ENCODE data around the gene BMPR2.
"Not testable (repeated sequence)": the region's sequence is repeated elsewhere in the genome, so short reads cannot be mapped to it uniquely, and the experiment has no call there.

The BMPR2 gene

GRCh38 chr2:202386495-202386894, 10.4 kb downstream of the BMPR2 start:
- not testable (repeated sequence) for DNase-seq

DNA sequence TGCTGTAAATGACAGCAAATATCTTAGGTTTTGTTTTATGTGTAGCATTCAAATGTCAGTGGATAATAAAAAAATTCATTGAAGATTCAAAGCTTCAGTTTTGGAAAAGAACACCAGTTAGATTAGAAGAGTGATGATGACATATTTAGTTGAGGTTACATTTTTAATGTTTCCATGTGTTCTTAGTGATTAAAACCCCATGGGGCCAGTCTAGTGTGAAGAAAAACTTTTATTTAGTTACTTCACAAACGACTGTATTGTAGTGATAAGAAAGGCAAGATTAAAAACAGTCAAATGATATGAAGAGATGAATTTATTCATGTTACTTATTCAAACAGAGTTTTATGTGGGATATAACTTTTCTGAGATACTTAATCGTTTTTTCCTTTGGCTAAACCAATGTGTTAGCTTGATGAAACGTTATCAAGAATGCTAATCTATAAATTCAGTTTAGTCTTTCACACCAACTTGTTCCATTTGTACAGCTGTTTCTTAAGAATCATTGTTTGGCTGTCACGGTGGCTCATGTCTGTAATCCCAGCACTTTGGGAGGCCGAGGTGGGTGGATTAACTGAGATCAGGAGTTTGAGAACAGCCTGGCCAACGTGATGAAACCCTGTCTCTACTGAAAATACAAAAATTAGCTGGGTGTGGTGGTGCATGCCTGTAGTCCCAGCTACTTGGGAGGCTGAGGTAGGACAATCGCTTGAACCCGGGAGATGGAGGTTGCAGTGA, 11.6 kb downstream of the BMPR2 start:
- DNase-seq, result no peak

GRCh38 chr2:202400941-202401340, 24.8 kb downstream of the BMPR2 start:
- no peak for DNase-seq

GRCh38 chr2:202405798-202406197, 29.7 kb downstream of the BMPR2 start:
- DNase-seq, result no peak

DNA sequence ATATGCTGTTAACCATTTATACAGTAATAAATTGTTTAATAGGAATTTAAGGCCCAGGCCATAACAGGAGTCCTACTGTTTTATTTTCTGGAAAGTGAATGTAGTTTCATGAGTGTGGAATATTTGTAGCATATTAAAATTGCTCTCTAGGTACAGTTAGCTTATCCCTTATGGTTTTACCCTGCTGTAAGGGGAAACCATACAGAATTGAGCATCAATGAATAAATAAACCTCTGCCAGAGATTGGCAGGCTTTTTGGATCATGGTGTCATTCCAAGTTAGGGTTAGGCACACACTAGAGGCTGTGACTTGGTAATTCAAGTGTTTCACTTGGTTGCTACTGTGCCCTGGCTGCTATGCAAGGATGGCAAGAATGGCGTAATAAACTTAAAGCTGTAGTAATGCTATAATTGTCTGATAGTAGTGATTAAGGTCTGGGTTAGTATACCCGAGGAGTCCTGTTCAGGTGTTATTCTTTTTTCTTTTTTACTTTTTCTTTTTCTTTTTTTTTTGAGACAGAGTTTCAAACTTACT, 30.4 kb downstream of the BMPR2 start:
- no peak for DNase-seq

GRCh38 chr2:202408546-202409140, 32.5 kb downstream of the BMPR2 start:
- no peak for DNase-seq

DNA sequence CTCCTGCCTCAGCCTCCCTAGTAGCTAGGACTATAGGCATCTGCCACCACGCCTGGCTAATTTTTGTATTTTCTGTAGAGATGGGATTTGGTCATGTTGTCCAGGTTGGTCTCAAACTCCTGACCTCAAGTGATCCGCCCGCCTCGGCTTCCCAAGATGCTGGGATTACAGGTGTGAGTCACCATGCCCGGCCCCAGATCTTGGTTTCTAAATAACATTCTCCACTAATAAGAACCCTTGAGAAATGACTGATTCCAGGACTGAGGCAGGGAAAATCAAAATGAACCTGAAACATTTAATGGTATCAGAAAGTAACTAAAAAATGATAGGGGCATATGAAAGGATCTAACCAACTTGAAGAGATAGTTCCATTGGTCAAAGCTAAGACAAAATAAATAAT, 34.0 kb downstream of the BMPR2 start:
- DNase-seq, result no peak

DNA sequence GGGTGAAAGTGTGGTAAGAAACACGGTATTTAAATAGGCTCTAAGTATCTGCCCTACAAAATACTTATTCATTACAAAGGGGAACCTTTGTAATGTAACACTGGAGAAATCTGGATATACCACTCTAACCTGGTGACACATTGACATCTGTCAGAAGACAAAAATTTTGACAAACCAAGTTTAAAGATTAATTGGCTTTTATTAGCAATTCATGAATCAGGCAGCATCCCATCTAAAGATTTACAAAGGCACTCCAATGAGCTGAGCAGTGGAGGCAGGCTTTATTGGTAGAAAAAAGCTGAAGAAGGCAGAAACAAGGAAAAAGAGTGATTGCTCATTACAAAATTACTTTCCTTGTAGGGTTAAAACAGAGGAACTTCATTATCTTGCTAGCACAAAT, 35.0 kb downstream of the BMPR2 start:
- no peak for DNase-seq

DNA sequence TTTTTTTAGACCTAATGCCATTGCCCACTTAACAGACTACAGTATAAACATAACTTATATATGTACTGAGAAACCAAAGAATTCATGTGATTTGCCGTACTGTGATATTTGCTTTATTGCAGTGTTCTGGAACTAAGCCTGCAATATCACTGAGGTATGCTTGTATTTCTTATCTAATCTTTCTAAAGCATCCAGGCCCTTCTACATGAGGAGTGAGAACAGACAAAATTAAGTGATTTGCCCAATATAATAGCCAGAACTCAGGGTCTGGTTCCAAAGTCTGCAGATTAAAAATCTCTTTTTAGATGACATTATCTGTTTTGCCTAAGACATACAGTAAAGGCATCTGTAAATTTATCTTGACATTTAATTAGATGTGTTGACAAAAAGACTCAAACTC, 41.9 kb downstream of the BMPR2 start:
- no peak for DNase-seq

DNA sequence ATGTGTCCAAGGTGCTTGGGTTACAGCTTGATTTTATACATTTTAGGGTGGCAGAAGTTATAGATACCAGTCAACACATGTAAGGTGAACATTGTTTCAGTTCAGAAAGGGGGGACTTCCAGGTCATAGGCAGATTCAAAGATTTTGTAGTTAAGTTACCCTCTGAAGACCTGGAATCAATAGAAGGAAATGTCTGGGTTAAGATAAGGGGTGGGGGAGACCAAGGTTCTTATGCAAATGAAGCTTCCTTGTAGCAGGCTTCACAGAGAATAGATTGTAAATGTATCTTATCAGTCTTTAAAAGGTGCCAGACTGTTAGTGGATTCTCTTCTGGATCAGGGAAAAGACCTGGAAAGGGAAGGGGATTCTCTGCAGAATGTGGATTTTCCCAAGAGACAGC, 42.4 kb downstream of the BMPR2 start:
- no peak for DNase-seq

DNA sequence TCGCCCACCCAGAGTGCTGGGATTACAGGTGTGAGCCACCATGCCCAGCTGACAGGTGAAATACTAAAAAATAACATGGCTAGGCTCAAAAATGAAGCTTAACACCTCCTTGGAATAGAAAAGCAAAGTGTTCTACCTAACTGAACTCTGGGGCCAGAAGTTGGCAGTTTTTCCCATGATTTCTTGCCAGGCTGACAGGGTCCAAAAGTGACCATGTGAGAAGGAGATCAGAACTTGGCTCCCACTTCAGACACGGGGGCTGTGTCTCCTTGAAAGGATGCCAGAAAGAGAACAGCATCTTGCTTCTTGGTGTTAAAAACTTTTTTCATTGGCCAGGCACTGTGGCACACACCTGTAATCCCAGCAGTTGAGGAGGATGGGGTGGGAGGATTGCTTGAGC, 47.0 kb downstream of the BMPR2 start:
- no peak for DNase-seq

GRCh38 chr2:202425036-202425435, 48.9 kb downstream of the BMPR2 start:
- no peak for DNase-seq

GRCh38 chr2:202426751-202427150, 50.6 kb downstream of the BMPR2 start:
- no peak for DNase-seq

- no peak for DNase-seq
These were observed 53.2 kb downstream of the BMPR2 start for GRCh38 chr2:202429164-202429980.

- DNase-seq, result no peak
These were observed 56.6 kb downstream of the BMPR2 start for GRCh38 chr2:202432776-202433175.

GRCh38 chr2:202434472-202434871, 58.3 kb downstream of the BMPR2 start:
- no peak for DNase-seq

- DNase-seq, result no peak
These were observed 60.5 kb downstream of the BMPR2 start for GRCh38 chr2:202436626-202437025.

GRCh38 chr2:202440117-202440516, 64.0 kb downstream of the BMPR2 start:
- DNase-seq, result not testable (repeated sequence)

DNA sequence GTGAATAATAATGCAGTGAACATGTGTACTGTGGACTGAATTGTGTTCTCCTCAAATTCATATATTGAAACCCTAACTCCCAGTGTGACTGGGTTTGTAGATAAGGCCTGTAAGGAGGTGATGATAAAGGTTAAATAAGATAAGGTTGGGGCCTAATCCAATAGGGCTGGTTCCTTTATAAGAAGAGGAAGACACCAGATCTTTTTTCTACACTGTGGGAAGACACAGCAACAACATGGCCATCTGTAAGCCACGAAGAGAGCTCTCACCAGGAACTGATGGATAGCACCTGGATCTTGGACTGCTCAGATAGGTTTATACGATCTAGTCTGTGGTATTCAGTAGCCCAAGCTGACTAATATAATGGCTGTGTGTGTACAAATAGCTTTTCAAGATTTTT, 66.8 kb downstream of the BMPR2 start:
- DNase-seq, result no peak

GRCh38 chr2:202444000-202444399, 67.9 kb downstream of the BMPR2 start:
- no peak for DNase-seq

DNA sequence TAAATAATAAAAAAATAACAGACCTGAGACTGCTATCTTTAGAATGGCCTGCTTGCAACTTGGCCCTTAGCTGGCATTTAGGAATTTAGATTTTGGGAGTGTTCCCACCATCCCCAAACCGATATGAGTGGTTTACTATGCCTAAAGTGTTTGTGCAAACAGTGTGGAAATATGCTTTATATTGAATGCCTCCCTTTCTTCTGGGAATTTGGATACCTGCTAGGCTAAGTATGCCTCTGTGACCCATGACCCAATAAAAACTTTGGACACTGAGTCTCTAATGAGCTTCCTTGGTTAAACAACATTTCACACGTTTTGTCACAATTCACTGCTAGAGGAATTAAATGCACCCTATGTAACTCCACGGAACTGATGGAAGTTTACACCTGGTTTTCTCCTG, 73.2 kb downstream of the BMPR2 start:
- no peak for DNase-seq

- DNase-seq, result no peak
These were observed 74.7 kb downstream of the BMPR2 start for GRCh38 chr2:202450785-202451184.

GRCh38 chr2:202452744-202453143, 76.6 kb downstream of the BMPR2 start:
- DNase-seq, result no peak

- no peak for DNase-seq
These were observed 78.4 kb downstream of the BMPR2 start for GRCh38 chr2:202454536-202454935.

All from activated gamma-delta T cell (primary cell).